ENCODE measurements around the gene WFDC1.

WFDC1 gene

DNA sequence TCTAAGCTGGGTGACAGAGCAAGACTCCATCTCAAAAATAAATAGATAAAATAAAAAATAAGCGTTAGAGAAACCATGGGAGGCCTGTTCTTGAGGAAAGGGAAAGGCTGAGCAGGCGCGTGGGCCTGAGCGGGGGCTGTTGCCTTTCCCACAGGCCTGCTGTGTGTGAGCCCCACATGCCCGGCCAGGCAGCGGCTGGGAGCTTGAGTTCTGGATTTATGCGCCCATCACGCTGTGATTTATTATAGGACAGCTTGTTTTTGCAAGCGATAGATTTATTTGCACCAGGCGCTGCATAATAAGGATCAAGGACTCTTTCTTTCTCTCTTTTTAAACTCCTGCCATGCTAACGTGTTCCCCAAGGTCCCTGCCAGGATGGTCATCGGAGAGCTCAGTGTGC is 14.8 kb upstream of the WFDC1 start:
- TF ChIP-seq, protein P1, sequence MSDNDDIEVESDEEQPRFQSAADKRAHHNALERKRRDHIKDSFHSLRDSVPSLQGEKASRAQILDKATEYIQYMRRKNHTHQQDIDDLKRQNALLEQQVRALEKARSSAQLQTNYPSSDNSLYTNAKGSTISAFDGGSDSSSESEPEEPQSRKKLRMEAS (IDR thresholded peaks at IDR 0.05; ENCODE audit: low read depth, low read length): no peak
- no peak for TF ChIP-seq MYC (IDR thresholded peaks at IDR 0.05; ENCODE audit: low read depth, low read length)
- no peak for TF ChIP-seq POLR2A (IDR thresholded peaks at IDR 0.05; ENCODE audit: extremely low read depth, insufficient read length)
- TF ChIP-seq, protein P2, sequence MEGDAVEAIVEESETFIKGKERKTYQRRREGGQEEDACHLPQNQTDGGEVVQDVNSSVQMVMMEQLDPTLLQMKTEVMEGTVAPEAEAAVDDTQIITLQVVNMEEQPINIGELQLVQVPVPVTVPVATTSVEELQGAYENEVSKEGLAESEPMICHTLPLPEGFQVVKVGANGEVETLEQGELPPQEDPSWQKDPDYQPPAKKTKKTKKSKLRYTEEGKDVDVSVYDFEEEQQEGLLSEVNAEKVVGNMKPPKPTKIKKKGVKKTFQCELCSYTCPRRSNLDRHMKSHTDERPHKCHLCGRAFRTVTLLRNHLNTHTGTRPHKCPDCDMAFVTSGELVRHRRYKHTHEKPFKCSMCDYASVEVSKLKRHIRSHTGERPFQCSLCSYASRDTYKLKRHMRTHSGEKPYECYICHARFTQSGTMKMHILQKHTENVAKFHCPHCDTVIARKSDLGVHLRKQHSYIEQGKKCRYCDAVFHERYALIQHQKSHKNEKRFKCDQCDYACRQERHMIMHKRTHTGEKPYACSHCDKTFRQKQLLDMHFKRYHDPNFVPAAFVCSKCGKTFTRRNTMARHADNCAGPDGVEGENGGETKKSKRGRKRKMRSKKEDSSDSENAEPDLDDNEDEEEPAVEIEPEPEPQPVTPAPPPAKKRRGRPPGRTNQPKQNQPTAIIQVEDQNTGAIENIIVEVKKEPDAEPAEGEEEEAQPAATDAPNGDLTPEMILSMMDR (IDR thresholded peaks at IDR 0.05; ENCODE audit: low read depth, low read length): no peak
- DNase-seq (ENCODE audit: low read depth): no peak
- H3K4me3 ChIP-seq (ENCODE audit: low read depth, low read length): no peak overlapping the region

DNA sequence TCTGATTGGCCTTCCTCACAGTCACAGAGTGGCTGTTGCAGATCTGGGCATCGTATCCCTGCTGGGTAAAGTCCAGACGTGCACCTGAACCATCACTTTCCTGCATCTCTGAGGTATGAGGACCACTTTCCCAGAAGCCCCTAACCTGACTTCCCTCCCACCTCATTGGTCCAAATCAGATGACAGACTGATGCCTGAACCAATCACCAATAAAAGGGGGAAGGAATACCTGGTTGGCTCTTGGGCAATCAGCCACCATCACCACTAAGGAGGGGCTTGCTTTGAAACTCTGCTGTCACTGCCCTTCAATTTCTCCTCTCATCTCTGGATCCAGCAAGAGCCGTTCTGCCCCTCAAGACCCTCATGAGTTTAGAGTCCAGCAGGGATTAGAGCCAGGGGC is 13.6 kb upstream of the WFDC1 start:
- TF ChIP-seq, protein P2 (IDR thresholded peaks at IDR 0.05; ENCODE audit: low read depth, low read length): no peak
- TF ChIP-seq MYC (IDR thresholded peaks at IDR 0.05; ENCODE audit: low read depth, low read length): no peak
- TF ChIP-seq, protein P1 (IDR thresholded peaks at IDR 0.05; ENCODE audit: low read depth, low read length): no peak
- no peak for TF ChIP-seq POLR2A (IDR thresholded peaks at IDR 0.05; ENCODE audit: extremely low read depth, insufficient read length)
- DNase-seq (ENCODE audit: low read depth): peak; percentile 56
- H3K4me3 ChIP-seq (ENCODE audit: low read depth, low read length): no peak overlapping the region

DNA sequence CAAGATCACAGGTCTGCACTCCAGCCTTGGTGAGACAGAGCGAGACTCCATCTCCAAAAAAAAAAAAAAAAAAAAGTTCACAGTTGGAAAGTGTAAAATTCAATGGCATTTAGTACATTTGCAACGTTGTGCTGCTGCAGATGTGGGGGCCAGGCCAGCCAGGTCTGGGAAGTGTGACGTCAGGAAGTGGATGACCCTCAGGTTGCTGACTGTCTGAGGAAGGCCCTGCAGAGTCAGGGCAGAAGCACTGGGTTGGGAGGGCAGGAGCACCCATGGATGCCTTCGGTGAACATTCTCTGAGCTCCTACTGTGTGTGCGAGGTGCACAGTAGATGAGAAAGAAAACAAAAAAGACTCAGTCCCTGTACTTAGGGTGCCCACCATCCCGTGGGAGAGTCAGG is 12.1 kb upstream of the WFDC1 start:
- no peak for DNase-seq (ENCODE audit: low read depth)
- TF ChIP-seq, protein P2 (IDR thresholded peaks at IDR 0.05; ENCODE audit: low read depth, low read length): no peak
- H3K4me3 ChIP-seq (ENCODE audit: low read depth, low read length): no peak overlapping the region

DNA sequence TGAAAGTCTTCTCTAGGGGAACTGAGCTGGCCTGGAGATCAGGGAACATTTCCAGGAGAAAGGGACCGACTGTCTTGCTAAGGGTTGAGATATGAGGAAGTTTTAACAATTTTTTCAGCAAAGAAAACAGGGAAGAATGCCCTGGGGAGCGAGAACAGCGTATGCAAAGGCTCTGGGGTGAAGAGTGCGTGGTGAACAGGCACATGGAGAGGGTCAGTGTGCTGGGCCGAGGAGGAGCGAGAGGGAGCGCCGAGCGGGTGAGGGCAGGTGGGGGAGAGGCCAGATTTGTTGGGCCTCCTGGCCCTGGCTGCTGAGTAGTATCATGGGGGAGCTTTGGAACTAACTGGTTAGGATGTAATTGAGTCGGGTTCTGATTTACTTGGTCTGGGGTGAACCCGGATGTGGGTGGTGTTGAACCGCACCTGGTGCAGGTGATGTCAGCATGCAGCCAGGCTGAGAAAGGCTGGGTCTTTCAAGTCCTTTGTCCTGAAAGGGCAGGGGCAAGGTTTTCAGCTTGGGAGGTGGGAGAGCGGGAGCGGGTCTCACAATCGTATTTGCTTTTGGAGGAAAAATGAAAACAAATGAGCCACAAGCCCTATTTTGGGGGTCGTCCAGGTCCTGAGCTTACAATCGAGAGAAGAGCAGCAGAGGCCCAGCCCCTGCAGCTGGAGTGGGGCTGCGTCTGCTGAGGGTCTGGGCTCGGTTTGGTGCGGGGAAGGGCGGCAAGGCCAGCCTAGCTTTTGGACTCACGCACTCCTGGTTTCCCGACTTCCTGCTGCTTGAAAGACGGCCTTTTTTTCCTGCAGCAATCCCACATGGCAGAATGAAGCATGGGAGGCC is 11.1 kb upstream of the WFDC1 start:
- TF ChIP-seq POLR2A (IDR thresholded peaks at IDR 0.05; ENCODE audit: extremely low read depth, insufficient read length) (no peak), MYC (IDR thresholded peaks at IDR 0.05; ENCODE audit: low read depth, low read length) (no peak)
- TF ChIP-seq, protein P1 (IDR thresholded peaks at IDR 0.05; ENCODE audit: low read depth, low read length): no peak
- TF ChIP-seq, protein P2 (IDR thresholded peaks at IDR 0.05; ENCODE audit: low read depth, low read length): no peak
- no peak for DNase-seq (ENCODE audit: low read depth)
- H3K4me3 ChIP-seq (ENCODE audit: low read depth, low read length): no peak overlapping the region

DNA sequence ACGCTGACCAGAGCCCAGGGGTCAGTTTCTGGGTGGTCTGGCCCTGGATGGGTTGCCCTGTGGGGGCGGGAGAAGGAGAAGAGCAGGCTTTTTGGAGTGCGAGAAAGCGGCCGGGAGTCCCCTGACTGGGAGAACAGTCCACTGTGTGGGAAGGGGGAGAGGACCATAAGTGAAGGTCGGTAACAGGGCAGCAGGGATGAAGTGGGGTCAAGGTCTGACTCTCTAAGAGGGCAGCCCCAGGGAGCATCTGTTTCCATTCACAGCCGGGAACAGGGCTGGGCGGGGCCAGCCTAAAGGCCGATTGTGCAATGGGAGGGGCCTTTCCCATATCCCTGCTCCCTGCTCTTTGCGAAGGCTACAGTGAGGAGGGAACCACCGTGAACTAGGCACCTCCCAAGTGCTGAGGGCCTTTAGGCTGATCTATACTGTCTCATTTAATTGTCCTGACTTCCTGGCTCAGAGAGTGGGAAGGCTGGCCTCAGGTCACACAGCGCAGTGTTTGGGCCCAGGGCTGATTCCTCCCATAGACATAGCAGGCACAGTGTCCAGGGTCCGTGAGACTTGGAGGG is 10.4 kb upstream of the WFDC1 start:
- H3K4me3 ChIP-seq (ENCODE audit: low read depth, low read length): no peak overlapping the region
- TF ChIP-seq POLR2A (IDR thresholded peaks at IDR 0.05; ENCODE audit: extremely low read depth, insufficient read length) (no peak), MYC (IDR thresholded peaks at IDR 0.05; ENCODE audit: low read depth, low read length) (no peak)
- TF ChIP-seq, protein P1 (IDR thresholded peaks at IDR 0.05; ENCODE audit: low read depth, low read length): no peak
- TF ChIP-seq, protein P2 (IDR thresholded peaks at IDR 0.05; ENCODE audit: low read depth, low read length): no peak
- DNase-seq (ENCODE audit: low read depth): no peak

Measured in NB4 (cell line).